Esophagus muscularis mucosa (tissue), 3 donors: ENCODE measurements around the gene SNAPC2.

Source experiments
- CTCF ChIP-seq, 3 experiments: fragments of 200-600 bp in 2 of 3; fragments of 450-650 bp in 1 of 3; sonication (generic) in 2 of 3; IDR thresholded peaks; one replicate each; pipeline ENCODE4 v1.5.1; 2017 to 2019; ENCODE audit warnings: antibody characterized with exemption in 3 of 3, mild to moderate bottlenecking in 2 of 3, moderate library complexity in 1 of 3
- POLR2AphosphoS5 ChIP-seq, 2 donors: sonication (generic); formaldehyde crosslinking; IDR thresholded peaks; one replicate each; pipeline ENCODE4 v1.6.1; 2017; ENCODE audit warnings: antibody characterized with exemption in 2 of 2

- TF ChIP-seq CTCF (IDR thresholded peaks at IDR 0.05) (no peak), POLR2AphosphoS5 (IDR thresholded peaks at IDR 0.05) (no peak)
These were observed 20.7 kb downstream of the SNAPC2 start for GRCh38 chr19:7940841-7941240.
